SKM-1 (cell line): ENCODE results near the gene PGA3.
"Not testable (repeated sequence)": the region's sequence is repeated elsewhere in the genome, so short reads cannot be mapped to it uniquely, and the experiment has no call there.

Source experiments
- DNase-seq: peaks from one replicate; lab custom pipeline; 2025; ENCODE audit not compliant: unreplicated experiment; lab: John Stamatoyannopoulos, UW

Gene PGA3

GRCh38 chr11:61202950-61203746 lies at the start of gene PGA3:
TSS of gene PGA3 (plus strand) at chr11:61203515. CDS start at chr11:61203565, 50 bp downstream.
- DNase-seq: not testable (repeated sequence)

- no peak for DNase-seq
Observed at GRCh38 chr11:61153593-61154095, 49.7 kb upstream of the PGA3 start.

- DNase-seq: no peak
Observed at GRCh38 chr11:61154528-61154927, 48.8 kb upstream of the PGA3 start.

- DNase-seq: no peak
Observed at GRCh38 chr11:61155312-61155711, 48.0 kb upstream of the PGA3 start.

- DNase-seq: no peak
Observed at GRCh38 chr11:61155741-61156140, 47.6 kb upstream of the PGA3 start.

GRCh38 chr11:61157743-61158142 lies 45.6 kb upstream of the PGA3 start:
- no peak for DNase-seq

GRCh38 chr11:61158691-61159381 lies 44.5 kb upstream of the PGA3 start:
- DNase-seq: no peak

- DNase-seq: no peak
Observed at GRCh38 chr11:61160487-61161189, 42.7 kb upstream of the PGA3 start.

GRCh38 chr11:61161190-61162091 lies 41.9 kb upstream of the PGA3 start, which contains the start of gene VPS37C:
TSS of gene VPS37C (minus strand) at chr11:61161426. CDS start at chr11:61138829, 22,597 bp downstream.
- DNase-seq: peak; percentile 58

GRCh38 chr11:61162092-61162941 lies 41.0 kb upstream of the PGA3 start:
- no peak for DNase-seq

- DNase-seq: no peak
Observed at GRCh38 chr11:61163021-61163420, 40.3 kb upstream of the PGA3 start.

- no peak for DNase-seq
Observed at GRCh38 chr11:61163714-61164605, 39.4 kb upstream of the PGA3 start.

GRCh38 chr11:61164606-61165424 lies 38.5 kb upstream of the PGA3 start:
- peak; percentile 31 for DNase-seq

GRCh38 chr11:61165785-61166184 lies 37.5 kb upstream of the PGA3 start:
- not testable (repeated sequence) for DNase-seq

GRCh38 chr11:61166331-61166730 lies 37.0 kb upstream of the PGA3 start:
- DNase-seq: not testable (repeated sequence)

GRCh38 chr11:61168042-61168688 lies 35.1 kb upstream of the PGA3 start:
- DNase-seq: no peak

GRCh38 chr11:61168800-61169199 lies 34.5 kb upstream of the PGA3 start:
- peak; percentile 60 for DNase-seq
